HCT116 (cell line): ENCODE measurements around the gene CD28.

Experiments used
- CTCF ChIP-seq, 3 experiments: fragments of 200-600 bp in 1 of 3; sonication (generic) in 1 of 3; IDR thresholded peaks in 2 of 3; conservative IDR thresholded peaks in 1 of 3; 2 replicates each; pipeline ENCODE4 v1.5.1; 2012 to 2017; ENCODE audit warnings: low read depth in 2 of 3, low read length in 2 of 3, antibody characterized with exemption in 1 of 3, borderline replicate concordance in 1 of 3, control low read depth in 1 of 3, mild to moderate bottlenecking in 1 of 3, mixed read lengths in 1 of 3, mixed run types in 1 of 3, moderate library complexity in 1 of 3; ENCODE audit not compliant: insufficient read depth in 1 of 3
- REST ChIP-seq: IDR thresholded peaks from 2 replicates; pipeline ENCODE4 v1.6.1; 2012; ENCODE audit warnings: low read depth

GRCh38 chr2:203704430-203704829 lies 2.0 kb upstream of the CD28 start:
- no peak for TF ChIP-seq REST
- no peak for TF ChIP-seq CTCF (IDR thresholded peaks at IDR 0.05 in 2 of 3, conservative IDR thresholded peaks at IDR 0.05 in 1 of 3; ENCODE audit: borderline replicate concordance in 1 of 3, insufficient read depth in 1 of 3, low read depth in 2 of 3, low read length in 2 of 3)
